ENCODE data around the gene TBC1D22A. TPM values are rescaled to one million over a fixed set of nuclear protein-coding genes. Genes with fewer than 3 reads are reported as not detected.
A peak's percentile ranks its signal among the peaks of the same experiment; 100 is the strongest.

Gene TBC1D22A
- total and polyA plus RNA-seq, 2 experiments from 2014 or later: 15.3 to 19.8 TPM

- TF ChIP-seq CTCF (IDR thresholded peaks at IDR 0.05; ENCODE audit: poor library complexity): no peak
- no peak for TF ChIP-seq EZH2phosphoT487 (IDR thresholded peaks at IDR 0.05; ENCODE audit: low read depth, severe bottlenecking, unreplicated experiment)
- TF ChIP-seq EZH2 (IDR thresholded peaks at IDR 0.05; ENCODE audit: borderline replicate concordance): no peak
- H3K4me1 ChIP-seq (ENCODE audit: insufficient read depth): peaks cover 28% of the 10 kb centered on the region
- no peak overlapping the region for H3K27ac ChIP-seq
- no peak for DNase-seq (ENCODE audit: low spot score)
- no peaks in the 10 kb centered on the region for H3K79me2 ChIP-seq
- H2AFZ ChIP-seq: no peak overlapping the region
- no peaks in the 10 kb centered on the region for H3K9me3 ChIP-seq (ENCODE audit: low read depth)
- no peaks in the 10 kb centered on the region for H3K27me3 ChIP-seq
- 96% methylated on average over 19 of the region's 20 CpGs for WGBS (ENCODE audit: low lambda C conversion rate, missing lambda C conversion rate)
- H3K4me3 ChIP-seq: no peak overlapping the region
- no peaks in the 10 kb centered on the region for H3K36me3 ChIP-seq (replicated peaks; ENCODE audit: insufficient read depth, low read depth)
- H3K9me2 ChIP-seq (replicated peaks; ENCODE audit: insufficient read depth): no peaks in the 10 kb centered on the region
- H3K4me2 ChIP-seq: no peak overlapping the region
- no peaks in the 10 kb centered on the region for H4K20me1 ChIP-seq (ENCODE audit: insufficient read depth, poor library complexity, severe bottlenecking)
These were observed 14.1 kb upstream of the TBC1D22A start for GRCh38 chr22:46748206-46748907.

GRCh38 chr22:46748908-46749675 lies 13.4 kb upstream of the TBC1D22A start:
- Histone ChIP-seq H4K20me1 (ENCODE audit: insufficient read depth, poor library complexity, severe bottlenecking) (no peaks in the 10 kb centered on the region), H3K27me3 (no peaks in the 10 kb centered on the region), H3K9me2 (replicated peaks; ENCODE audit: insufficient read depth) (no peaks in the 10 kb centered on the region), H3K4me1 (ENCODE audit: insufficient read depth) (peaks cover 27% of the 10 kb centered on the region), H3K27ac (peak overlapping the region; percentile 1), H3K79me2 (no peaks in the 10 kb centered on the region), H2AFZ (no peak overlapping the region), H3K4me3 (no peak overlapping the region), H3K4me2 (no peak overlapping the region), H3K36me3 (replicated peaks; ENCODE audit: insufficient read depth, low read depth) (no peaks in the 10 kb centered on the region), H3K9me3 (ENCODE audit: low read depth) (no peaks in the 10 kb centered on the region)
- no peak for TF ChIP-seq EZH2phosphoT487 (IDR thresholded peaks at IDR 0.05; ENCODE audit: low read depth, severe bottlenecking, unreplicated experiment)
- no peak for TF ChIP-seq EZH2 (IDR thresholded peaks at IDR 0.05; ENCODE audit: borderline replicate concordance)
- TF ChIP-seq CTCF (IDR thresholded peaks at IDR 0.05; ENCODE audit: poor library complexity): no peak
- 59% methylated on average over 15 of the region's 15 CpGs for whole genome bisulfite sequencing (ENCODE audit: low lambda C conversion rate, missing lambda C conversion rate)
- DNase-seq (ENCODE audit: low spot score): no peak

- no peak for DNase-seq (ENCODE audit: low spot score)
- Histone ChIP-seq H4K20me1 (ENCODE audit: insufficient read depth, poor library complexity, severe bottlenecking) (no peaks in the 10 kb centered on the region), H3K4me2 (no peak overlapping the region), H3K4me3 (no peak overlapping the region), H3K9me3 (ENCODE audit: low read depth) (no peaks in the 10 kb centered on the region), H3K79me2 (no peaks in the 10 kb centered on the region), H2AFZ (no peak overlapping the region), H3K9me2 (replicated peaks; ENCODE audit: insufficient read depth) (no peaks in the 10 kb centered on the region), H3K27ac (peak overlapping the region; percentile 40), H3K36me3 (replicated peaks; ENCODE audit: insufficient read depth, low read depth) (no peaks in the 10 kb centered on the region), H3K27me3 (no peaks in the 10 kb centered on the region), H3K4me1 (ENCODE audit: insufficient read depth) (peaks cover 19% of the 10 kb centered on the region)
- WGBS (ENCODE audit: low lambda C conversion rate, missing lambda C conversion rate): 83% methylated on average over 13 of the region's 14 CpGs
- TF ChIP-seq CTCF (IDR thresholded peaks at IDR 0.05; ENCODE audit: poor library complexity) (no peak), EZH2 (IDR thresholded peaks at IDR 0.05; ENCODE audit: borderline replicate concordance) (no peak)
These were observed 12.5 kb upstream of the TBC1D22A start for GRCh38 chr22:46749682-46750529.
